Nephron (organoid): ENCODE data around the gene ZNF468.
A peak's percentile ranks its signal among the peaks of the same experiment; 100 is the strongest.
"Not testable (repeated sequence)": the region's sequence is repeated elsewhere in the genome, so short reads cannot be mapped to it uniquely, and the experiment has no call there.

ENCODE experiments used
- H3K27ac Mint-ChIP-seq, 3 experiments: 2 replicates each; pipeline ENCODE4 v1.8.0; 2020; ENCODE audit warnings: mixed read lengths in 3 of 3, mild to moderate bottlenecking in 2 of 3, moderate library complexity in 1 of 3
- H3K27me3 Mint-ChIP-seq: 2 replicates; pipeline ENCODE4 v1.8.0; 2021; ENCODE audit warnings: low read depth, mild to moderate bottlenecking, moderate library complexity, mixed read lengths
- H3K36me3 Mint-ChIP-seq: 2 replicates; pipeline ENCODE4 v1.8.0; 2020; ENCODE audit warnings: low read depth, mixed read lengths
- H3K4me1 Mint-ChIP-seq: 2 replicates; pipeline ENCODE4 v1.8.0; 2020; ENCODE audit warnings: mixed read lengths
- H3K4me3 Mint-ChIP-seq, 3 experiments: 2 replicates each; pipeline ENCODE4 v1.8.0; 2020; ENCODE audit warnings: mild to moderate bottlenecking in 3 of 3, mixed read lengths in 3 of 3, moderate library complexity in 2 of 3
- H3K9me3 Mint-ChIP-seq: 2 replicates; pipeline ENCODE4 v1.8.0; 2020; ENCODE audit warnings: mixed read lengths
- TF ChIP-seq, protein P1 (sequence below), 3 experiments: fragments of 200-600 bp; sonication (generic); IDR thresholded peaks; one replicate each; pipeline ENCODE4 v1.5.0; 2021; ENCODE audit warnings: antibody characterized with exemption in 3 of 3; ENCODE audit not compliant: unreplicated experiment in 3 of 3

Gene ZNF468

DNA sequence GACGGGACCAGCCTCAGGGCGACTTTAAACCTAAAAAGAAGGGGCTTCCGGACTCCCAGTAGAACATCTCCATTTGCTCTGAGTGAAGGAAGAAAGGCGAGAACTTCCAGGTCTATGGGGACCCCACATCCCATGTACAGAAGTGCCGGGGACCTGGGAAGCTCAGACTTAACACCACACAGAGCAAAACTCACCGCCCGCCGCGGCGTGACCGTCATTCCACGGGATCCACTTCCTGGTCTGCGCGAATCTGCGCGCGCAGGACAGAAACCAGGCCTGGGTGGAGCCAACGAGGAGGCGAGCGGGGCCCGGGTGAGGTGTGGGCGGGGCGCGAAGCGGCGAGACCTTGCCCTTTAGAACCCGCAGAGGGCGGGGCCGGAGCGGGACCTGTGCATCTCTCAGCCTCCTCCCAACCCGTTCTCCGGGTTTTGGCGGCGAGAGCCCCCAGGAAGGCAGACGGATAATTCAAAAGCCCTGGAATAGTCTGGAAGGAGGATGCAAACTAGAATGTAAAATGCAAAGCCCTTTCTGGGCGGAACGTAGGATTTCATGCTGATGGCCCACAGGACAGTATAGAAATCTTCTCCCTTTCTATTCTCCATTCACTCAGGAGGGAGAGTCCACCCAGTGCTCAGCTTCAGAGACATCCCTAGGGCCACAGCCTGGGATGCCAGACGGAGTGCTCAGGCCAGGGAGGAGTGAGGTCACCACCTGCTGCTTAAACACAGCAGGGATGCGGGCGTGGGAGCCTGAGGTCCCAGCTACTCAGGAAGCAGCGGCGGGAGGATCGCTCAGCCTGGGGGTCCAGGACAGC, at the start of gene ZNF468:
Gene ZNF468 (minus strand): TSS at position 242 of the 814 bp plus-strand sequence. CDS start 3,347 bp downstream, outside the sequence.
- H3K9me3 Mint-ChIP-seq, H3K27me3 Mint-ChIP-seq: not testable (repeated sequence)
- peak within 1 kb of the TSS; percentile 82 to 93 (median 91) for H3K27ac Mint-ChIP-seq
- peaks cover 22% of the 10 kb centered on the region for H3K4me1 Mint-ChIP-seq
- H3K4me3 Mint-ChIP-seq = peak within 1 kb of the TSS; percentile 93 to 97 (median 96)
- H3K36me3 Mint-ChIP-seq = peaks cover 17% of the 10 kb centered on the region

DNA sequence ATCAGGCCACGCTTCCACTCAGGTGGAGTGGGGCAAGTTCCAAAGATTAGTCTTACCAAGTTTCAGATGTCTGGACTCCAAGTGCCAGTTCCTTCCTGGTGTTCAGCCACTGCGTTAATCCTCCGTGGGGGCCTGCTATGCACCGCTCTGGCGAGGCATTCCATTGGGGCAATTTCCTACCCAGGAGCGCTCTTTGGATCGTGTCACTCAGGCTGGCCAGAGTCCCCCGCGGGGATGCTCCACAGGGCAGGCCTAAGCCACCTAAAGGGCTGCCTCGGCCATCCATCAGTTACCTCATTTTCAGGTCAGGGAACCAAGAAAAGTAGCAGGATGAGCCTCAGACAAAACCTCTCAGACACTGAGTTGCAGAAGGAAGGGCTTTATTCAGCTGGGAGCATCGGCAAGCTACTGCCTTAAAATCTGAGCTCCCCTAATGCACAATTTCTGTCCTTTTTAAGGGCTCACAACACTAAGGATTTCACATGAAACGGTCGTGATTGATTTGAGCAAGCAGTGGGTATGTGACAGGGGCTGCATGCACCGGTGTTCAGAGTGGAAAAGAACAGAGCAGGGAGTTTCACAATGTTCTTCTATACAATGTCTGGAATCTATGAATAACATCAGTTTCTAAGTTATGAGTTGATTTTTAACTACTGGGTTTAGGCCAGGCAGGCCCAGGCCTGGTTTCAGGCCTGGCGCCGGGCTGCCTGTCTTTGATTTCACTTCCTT, 46.8 kb upstream of the ZNF468 start:
- peak overlapping the region; percentile 62 to 87 (median 87) for H3K27ac Mint-ChIP-seq
- not testable (repeated sequence) for H3K4me1 Mint-ChIP-seq, H3K9me3 Mint-ChIP-seq, H3K4me3 Mint-ChIP-seq, H3K27me3 Mint-ChIP-seq
- peaks cover 39% of the 10 kb centered on the region for H3K36me3 Mint-ChIP-seq

DNA sequence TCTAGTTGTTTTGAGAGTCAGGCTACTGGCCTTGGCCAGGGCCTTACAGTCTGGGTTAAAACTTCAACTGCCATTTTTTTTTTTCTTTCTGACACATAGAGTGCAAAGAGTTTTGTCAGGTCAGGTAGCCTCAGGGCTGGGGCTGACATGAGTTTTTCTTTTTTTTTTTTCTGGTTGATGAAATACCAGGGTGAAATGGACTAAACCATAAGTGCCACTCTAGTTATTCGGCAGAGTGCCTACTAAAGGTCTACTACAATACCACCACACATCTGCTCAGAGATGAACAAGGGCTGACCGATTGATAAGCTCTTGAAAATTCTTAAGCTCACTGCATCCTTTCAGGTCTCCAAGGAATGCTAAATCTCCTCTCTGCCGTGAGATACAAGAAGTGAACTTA, 44.4 kb upstream of the ZNF468 start:
- H3K9me3 Mint-ChIP-seq = no peaks in the 10 kb centered on the region
- TF ChIP-seq, protein P1, sequence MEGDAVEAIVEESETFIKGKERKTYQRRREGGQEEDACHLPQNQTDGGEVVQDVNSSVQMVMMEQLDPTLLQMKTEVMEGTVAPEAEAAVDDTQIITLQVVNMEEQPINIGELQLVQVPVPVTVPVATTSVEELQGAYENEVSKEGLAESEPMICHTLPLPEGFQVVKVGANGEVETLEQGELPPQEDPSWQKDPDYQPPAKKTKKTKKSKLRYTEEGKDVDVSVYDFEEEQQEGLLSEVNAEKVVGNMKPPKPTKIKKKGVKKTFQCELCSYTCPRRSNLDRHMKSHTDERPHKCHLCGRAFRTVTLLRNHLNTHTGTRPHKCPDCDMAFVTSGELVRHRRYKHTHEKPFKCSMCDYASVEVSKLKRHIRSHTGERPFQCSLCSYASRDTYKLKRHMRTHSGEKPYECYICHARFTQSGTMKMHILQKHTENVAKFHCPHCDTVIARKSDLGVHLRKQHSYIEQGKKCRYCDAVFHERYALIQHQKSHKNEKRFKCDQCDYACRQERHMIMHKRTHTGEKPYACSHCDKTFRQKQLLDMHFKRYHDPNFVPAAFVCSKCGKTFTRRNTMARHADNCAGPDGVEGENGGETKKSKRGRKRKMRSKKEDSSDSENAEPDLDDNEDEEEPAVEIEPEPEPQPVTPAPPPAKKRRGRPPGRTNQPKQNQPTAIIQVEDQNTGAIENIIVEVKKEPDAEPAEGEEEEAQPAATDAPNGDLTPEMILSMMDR (IDR thresholded peaks at IDR 0.05; ENCODE audit: unreplicated experiment in 3 of 3) = no peak
- peak overlapping the region; percentile 22 to 25 (median 24) for H3K4me3 Mint-ChIP-seq
- no peaks in the 10 kb centered on the region for H3K27me3 Mint-ChIP-seq
- peaks cover 15% of the 10 kb centered on the region for H3K4me1 Mint-ChIP-seq
- peak overlapping the region; percentile 89 to 93 (median 91) for H3K27ac Mint-ChIP-seq
- H3K36me3 Mint-ChIP-seq = peaks cover 22% of the 10 kb centered on the region

DNA sequence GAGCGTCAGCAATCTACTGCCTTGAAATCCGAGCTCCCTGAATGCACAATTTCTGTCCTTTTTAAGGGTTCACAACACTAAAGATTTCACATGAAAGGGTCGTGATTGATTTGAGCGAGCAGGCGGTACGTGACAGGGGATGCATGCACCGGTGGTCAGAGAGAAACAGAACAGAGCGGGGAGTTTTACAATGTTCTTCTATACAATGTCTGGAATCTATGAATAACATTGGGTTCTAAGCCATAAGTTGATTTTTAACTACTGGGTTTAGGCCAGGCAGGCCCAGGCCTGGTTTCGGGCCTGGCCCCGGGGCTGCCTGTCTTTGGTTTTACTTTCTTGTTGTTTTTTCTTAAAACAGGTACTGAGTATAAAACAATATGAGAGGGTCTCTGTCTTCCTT, 41.2 kb upstream of the ZNF468 start:
- H3K4me3 Mint-ChIP-seq = peak overlapping the region; percentile 97 to 99 (median 98)
- peak overlapping the region; percentile 95 to 97 (median 95) for H3K27ac Mint-ChIP-seq
- H3K9me3 Mint-ChIP-seq, H3K27me3 Mint-ChIP-seq: not testable (repeated sequence)
- H3K4me1 Mint-ChIP-seq = peaks cover 23% of the 10 kb centered on the region
- peaks cover 19% of the 10 kb centered on the region for H3K36me3 Mint-ChIP-seq

DNA sequence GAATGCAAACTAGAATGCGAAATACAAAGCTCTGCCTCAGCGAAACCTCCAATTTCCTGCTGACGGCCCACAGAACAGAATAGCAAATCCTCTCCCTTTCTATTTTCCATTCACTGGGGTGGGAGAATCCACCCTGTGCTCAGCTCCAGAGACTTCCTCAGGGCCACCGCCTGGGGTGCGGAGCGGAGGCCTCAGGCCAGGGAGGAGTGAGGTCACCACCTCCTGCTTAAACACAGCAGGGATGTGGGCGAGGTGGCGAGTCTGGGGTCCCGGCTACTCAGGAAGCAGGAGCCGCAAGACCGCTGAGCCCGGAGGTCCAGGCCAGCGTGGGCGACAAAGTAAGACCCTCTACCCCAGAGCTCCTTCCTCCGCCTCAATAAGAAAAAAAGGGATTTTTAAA, 40.7 kb upstream of the ZNF468 start:
- H3K4me1 Mint-ChIP-seq = peaks cover 23% of the 10 kb centered on the region
- TF ChIP-seq, protein P1 (IDR thresholded peaks at IDR 0.05; ENCODE audit: unreplicated experiment in 3 of 3) = no peak
- no peaks in the 10 kb centered on the region for H3K9me3 Mint-ChIP-seq
- H3K4me3 Mint-ChIP-seq = peak overlapping the region; percentile 97 to 99 (median 98)
- H3K36me3 Mint-ChIP-seq = peaks cover 21% of the 10 kb centered on the region
- peak overlapping the region; percentile 95 to 97 (median 95) for H3K27ac Mint-ChIP-seq
- no peaks in the 10 kb centered on the region for H3K27me3 Mint-ChIP-seq

DNA sequence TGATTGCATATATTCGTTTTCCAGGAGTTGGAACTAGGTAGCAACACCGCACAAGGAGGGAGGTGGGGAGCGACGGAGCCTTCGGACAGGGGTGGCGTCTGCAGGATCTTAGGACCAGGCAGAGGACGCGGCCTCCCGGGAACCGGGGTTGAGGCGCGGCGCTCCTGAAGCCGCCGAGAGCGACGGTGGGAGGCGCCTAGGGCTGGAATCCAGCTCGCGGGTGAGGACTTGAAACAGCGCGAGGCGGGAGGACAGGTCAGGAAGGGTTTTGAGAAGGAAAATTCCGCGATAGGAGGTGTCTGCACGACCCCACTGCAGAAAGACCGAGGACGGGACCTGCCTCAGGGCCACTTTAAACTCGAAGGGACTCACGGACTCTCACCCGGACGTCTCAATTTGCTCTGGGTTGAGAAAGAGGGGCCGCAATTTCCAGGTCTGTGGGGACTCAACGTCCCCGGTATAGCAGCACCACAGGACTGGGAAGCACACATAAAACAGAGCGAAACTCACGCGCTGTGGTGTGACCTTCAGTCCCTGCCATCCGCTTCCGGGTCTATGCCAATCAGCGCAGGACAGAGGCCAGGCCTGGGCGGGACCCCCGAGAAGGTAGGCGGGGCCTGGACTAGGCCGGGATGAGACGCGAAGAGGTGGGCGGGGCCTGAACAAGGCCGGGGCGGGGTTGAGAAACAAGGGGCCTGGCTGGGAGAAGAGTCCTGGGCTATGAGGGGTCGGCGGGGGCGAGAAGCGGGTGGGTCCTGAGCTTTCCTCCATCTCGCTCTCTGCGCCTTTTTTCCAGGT, 39.9 kb upstream of the ZNF468 start, which contains the start of gene ZNF320:
Gene ZNF320 (minus strand): TSS at position 498 of the 798 bp plus-strand sequence. CDS start 7,380 bp downstream, outside the sequence.
- TF ChIP-seq, protein P1 (IDR thresholded peaks at IDR 0.05; ENCODE audit: unreplicated experiment in 3 of 3) = no peak
- Mint-ChIP-seq H3K4me1 (peaks cover 23% of the 10 kb centered on the region), H3K27ac (peak within 1 kb of the TSS; percentile 95 to 97 (median 95)), H3K27me3 (no peaks in the 10 kb centered on the region), H3K9me3 (no peaks in the 10 kb centered on the region), H3K4me3 (peak within 1 kb of the TSS; percentile 97 to 99 (median 98)), H3K36me3 (peaks cover 29% of the 10 kb centered on the region)
